ENCODE measurements around the gene RAPGEF3.

- TF ChIP-seq CTCF (IDR thresholded peaks at IDR 0.05) (no peak), POLR2A (IDR thresholded peaks at IDR 0.05) (no peak)
These were observed 20.6 kb downstream of the RAPGEF3 start for GRCh38 chr12:47737936-47738594.
